Measurements from ENCODE around the gene UBE2M.

UBE2M gene

GRCh38 chr19:58570770-58571574 lies 12.6 kb upstream of the UBE2M start:
- DNase-seq (ENCODE audit: low read depth in 2 of 2) = no peak

- DNase-seq (ENCODE audit: low read depth in 2 of 2) = no peak
Measured at GRCh38 chr19:58569943-58570670, 11.7 kb upstream of the UBE2M start.

- DNase-seq (ENCODE audit: low read depth in 2 of 2) = no peak
Measured at GRCh38 chr19:58569191-58569942, 11.0 kb upstream of the UBE2M start.

- DNase-seq (ENCODE audit: low read depth in 2 of 2) = no peak
Measured at GRCh38 chr19:58568453-58569130, 10.2 kb upstream of the UBE2M start.

GRCh38 chr19:58566989-58567388 lies 8.6 kb upstream of the UBE2M start:
- no peak for DNase-seq (ENCODE audit: low read depth in 2 of 2)

- DNase-seq (ENCODE audit: low read depth in 2 of 2) = no peak
Measured at GRCh38 chr19:58563823-58564222, 5.4 kb upstream of the UBE2M start.

- no peak for DNase-seq (ENCODE audit: low read depth in 2 of 2)
Measured at GRCh38 chr19:58563034-58563573, 4.7 kb upstream of the UBE2M start.

- no peak for DNase-seq (ENCODE audit: low read depth in 2 of 2)
Measured at GRCh38 chr19:58562122-58563033, 4.0 kb upstream of the UBE2M start.

- DNase-seq (ENCODE audit: low read depth in 2 of 2) = no peak
Measured at GRCh38 chr19:58561373-58562121, 3.1 kb upstream of the UBE2M start.

GRCh38 chr19:58560921-58561320 lies 2.5 kb upstream of the UBE2M start:
- no peak for DNase-seq (ENCODE audit: low read depth in 2 of 2)

GRCh38 chr19:58560007-58560887 lies 1.8 kb upstream of the UBE2M start:
- DNase-seq (ENCODE audit: low read depth in 2 of 2) = no peak

- peak; percentile 72 to 74 for DNase-seq (ENCODE audit: low read depth in 2 of 2)
Measured at GRCh38 chr19:58559275-58560006, 1.0 kb upstream of the UBE2M start.

- peak; percentile 97 for DNase-seq (ENCODE audit: low read depth in 2 of 2)
Measured at GRCh38 chr19:58558623-58559274, 338 bp upstream of the UBE2M start.

- DNase-seq (ENCODE audit: low read depth in 2 of 2) = no peak
Measured at GRCh38 chr19:58557221-58558065, 968 bp downstream of the UBE2M start.

- DNase-seq (ENCODE audit: low read depth in 2 of 2) = no peak
Measured at GRCh38 chr19:58556622-58557220, 1.7 kb downstream of the UBE2M start.

- DNase-seq (ENCODE audit: low read depth in 2 of 2) = no peak
Measured at GRCh38 chr19:58555920-58556621, 2.3 kb downstream of the UBE2M start.

Measured in fibroblast of skin of left quadriceps (primary cell).